Thyroid gland (tissue), 4 donors: ENCODE data around the gene AHRR. TPM values are rescaled to one million over a fixed set of nuclear protein-coding genes. Genes with fewer than 3 reads are reported as not detected.

Source experiments
- DNase-seq, 2 donors: peaks; one replicate each; pipeline ENCODE4 v3.0.0-alpha.2; 2019
- H3K27ac ChIP-seq, 3 donors: fragments of 200-600 bp; sonication (generic); 1 replicate in 2 of 3; 2 replicates in 1 of 3; pipeline ENCODE4 v1.5.1; 2016 to 2019; ENCODE audit warnings: mild to moderate bottlenecking in 1 of 3, moderate library complexity in 1 of 3
- H3K27me3 ChIP-seq: fragments of 200-600 bp; sonication (generic); one replicate; pipeline ENCODE4 v1.5.1; 2019
- H3K36me3 ChIP-seq, 2 donors: fragments of 200-600 bp; sonication (generic); one replicate each; pipeline ENCODE4 v1.5.1; 2016 to 2019
- H3K4me1 ChIP-seq, 2 donors: fragments of 200-600 bp; sonication (generic); one replicate each; pipeline ENCODE4 v1.5.1; 2017 to 2019
- H3K4me3 ChIP-seq, 3 donors: fragments of 200-600 bp; sonication (generic); replicated peaks in 1 of 3; 1 replicate in 2 of 3; 2 replicates in 1 of 3; pipeline ENCODE4 v1.5.1; 2016; ENCODE audit warnings: mild to moderate bottlenecking in 1 of 3
- H3K9me3 ChIP-seq: fragments of 200-600 bp; sonication (generic); one replicate; pipeline ENCODE4 v1.5.1; 2017
- POLR2A ChIP-seq, 2 donors: fragments of 450-650 bp; IDR thresholded peaks; one replicate each; pipeline ENCODE4 v1.6.1; 2017; ENCODE audit warnings: antibody characterized with exemption in 2 of 2, mild to moderate bottlenecking in 2 of 2, moderate library complexity in 1 of 2
- WGBS, 2 donors: methylation state at CpG; one replicate each; pipeline ENCODE4 v1.1.5; 2017; 5-methylcytosine and 5-hydroxymethylcytosine counted together
- intact Hi-C: fragments of 100-400 bp; cut with DNase I; formaldehyde crosslinking; loops from one replicate; pipeline ENCODE4 v1.15.1; 2023
- total RNA-seq, 4 donors: library from RNA; depleted of rRNA; stranded (reverse); fragments of >200 nt; gene quantifications; one replicate each; pipeline ENCODE4 v1.2.3, GENCODE V29; 2016
- TF ChIP-seq, protein P1 (sequence below), 6 experiments: fragments of 200-600 bp in 3 of 6; fragments of 450-650 bp in 3 of 6; sonication (generic) in 3 of 6; IDR thresholded peaks; one replicate each; pipeline ENCODE4 v1.5.1; 2016 to 2019; ENCODE audit warnings: antibody characterized with exemption in 6 of 6, mild to moderate bottlenecking in 2 of 6, inconsistent platforms in 1 of 6, moderate library complexity in 1 of 6

The AHRR gene
- total RNA-seq, 4 donors from 2014 or later, result 0.88 to 2.1 (median 1.3) TPM

DNA sequence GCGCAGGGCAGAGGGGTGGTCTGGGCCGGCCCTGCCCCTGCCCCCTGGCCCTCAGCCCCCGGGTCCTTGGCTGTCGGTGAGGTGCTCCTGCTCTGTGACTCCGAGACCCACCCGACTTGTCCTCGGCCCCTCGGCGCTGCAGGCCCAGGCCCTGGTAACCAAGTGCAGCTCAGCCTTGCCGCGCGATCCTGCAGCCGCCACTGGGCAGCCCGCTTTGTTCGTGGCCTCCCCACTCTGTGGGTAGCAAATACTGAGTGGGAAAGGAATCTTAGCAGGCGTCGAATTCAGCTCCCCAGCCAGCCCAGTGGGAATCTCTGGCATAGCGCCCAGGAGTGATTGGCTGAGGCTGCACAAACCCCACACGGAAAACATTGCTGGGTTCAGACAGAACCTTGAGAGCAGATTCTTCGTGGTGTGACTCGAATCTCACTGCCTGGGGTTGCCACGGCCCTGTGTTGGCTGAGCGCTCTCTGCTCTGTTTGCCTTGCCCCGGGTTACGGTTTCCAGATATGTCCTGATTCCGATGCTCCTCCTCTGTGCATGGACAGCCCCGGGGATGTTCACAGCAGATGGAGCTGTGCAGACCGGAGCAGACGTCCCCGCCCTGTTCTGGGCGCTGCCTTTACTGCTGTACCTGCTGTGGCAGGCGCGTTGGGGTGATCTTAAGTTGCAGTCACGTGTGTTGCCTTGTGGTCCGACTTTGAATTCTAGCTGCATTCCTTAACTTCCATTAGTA is 108.1 kb downstream of the AHRR start:
- Histone ChIP-seq H3K4me1 (no peaks in the 10 kb centered on the region), H3K9me3 (no peaks in the 10 kb centered on the region), H3K36me3 (no peaks in the 10 kb centered on the region), H3K27me3 (no peaks in the 10 kb centered on the region), H3K27ac (no peak overlapping the region), H3K4me3 (no peak overlapping the region)
- intact Hi-C loops, result no loop called here
- DNase-seq, result no peak
- TF ChIP-seq, protein P1, sequence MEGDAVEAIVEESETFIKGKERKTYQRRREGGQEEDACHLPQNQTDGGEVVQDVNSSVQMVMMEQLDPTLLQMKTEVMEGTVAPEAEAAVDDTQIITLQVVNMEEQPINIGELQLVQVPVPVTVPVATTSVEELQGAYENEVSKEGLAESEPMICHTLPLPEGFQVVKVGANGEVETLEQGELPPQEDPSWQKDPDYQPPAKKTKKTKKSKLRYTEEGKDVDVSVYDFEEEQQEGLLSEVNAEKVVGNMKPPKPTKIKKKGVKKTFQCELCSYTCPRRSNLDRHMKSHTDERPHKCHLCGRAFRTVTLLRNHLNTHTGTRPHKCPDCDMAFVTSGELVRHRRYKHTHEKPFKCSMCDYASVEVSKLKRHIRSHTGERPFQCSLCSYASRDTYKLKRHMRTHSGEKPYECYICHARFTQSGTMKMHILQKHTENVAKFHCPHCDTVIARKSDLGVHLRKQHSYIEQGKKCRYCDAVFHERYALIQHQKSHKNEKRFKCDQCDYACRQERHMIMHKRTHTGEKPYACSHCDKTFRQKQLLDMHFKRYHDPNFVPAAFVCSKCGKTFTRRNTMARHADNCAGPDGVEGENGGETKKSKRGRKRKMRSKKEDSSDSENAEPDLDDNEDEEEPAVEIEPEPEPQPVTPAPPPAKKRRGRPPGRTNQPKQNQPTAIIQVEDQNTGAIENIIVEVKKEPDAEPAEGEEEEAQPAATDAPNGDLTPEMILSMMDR (IDR thresholded peaks at IDR 0.05), result no peak
- TF ChIP-seq POLR2A (IDR thresholded peaks at IDR 0.05), result no peak
- WGBS, 2 donors, result 63 to 78% methylated on average over 25 to 27 of the region's 35 CpGs

DNA sequence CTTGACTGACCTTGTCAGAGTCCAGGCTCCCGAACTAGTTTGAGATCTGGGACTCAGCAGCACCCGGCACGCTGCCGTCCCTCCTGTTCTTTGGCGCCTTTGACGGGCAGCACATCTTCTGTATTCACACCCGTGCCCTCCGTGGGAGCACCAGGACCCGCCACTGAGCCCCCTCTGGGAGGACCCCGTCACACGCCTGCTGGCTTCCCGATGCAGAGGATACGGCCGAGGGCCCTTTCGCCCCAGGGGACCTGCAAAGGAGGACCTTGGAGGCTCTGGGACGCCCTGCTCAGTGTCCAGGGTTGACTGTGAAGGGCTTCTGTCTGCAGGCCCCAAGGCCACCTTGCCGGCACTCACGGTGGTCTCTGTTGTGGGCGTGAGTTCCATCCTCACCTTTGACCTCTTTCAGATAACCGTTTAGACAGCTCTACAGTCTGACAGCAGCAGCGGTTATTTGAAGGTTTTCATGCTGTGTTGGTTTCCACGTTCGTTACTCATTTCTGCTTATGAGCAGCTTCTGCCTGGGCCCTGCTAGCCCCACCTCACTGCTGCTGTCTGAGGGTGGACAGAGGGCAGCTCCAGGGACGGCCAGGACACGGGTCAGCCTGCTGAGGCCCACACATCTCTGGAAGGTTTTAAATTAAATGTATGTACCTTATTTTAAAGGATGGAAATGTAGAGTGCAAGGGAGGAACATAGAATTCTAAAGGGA is 108.9 kb downstream of the AHRR start:
- no peaks in the 10 kb centered on the region for H3K27me3 ChIP-seq
- H3K36me3 ChIP-seq, result no peaks in the 10 kb centered on the region
- WGBS, 2 donors, result 86 to 89% methylated on average over 25 of the region's 25 CpGs
- H3K9me3 ChIP-seq, result no peaks in the 10 kb centered on the region
- H3K4me3 ChIP-seq, result no peak overlapping the region
- no peaks in the 10 kb centered on the region for H3K4me1 ChIP-seq
- intact Hi-C loops, result no loop called here
- no peak overlapping the region for H3K27ac ChIP-seq
- TF ChIP-seq POLR2A (IDR thresholded peaks at IDR 0.05), result no peak
- TF ChIP-seq, protein P1 (IDR thresholded peaks at IDR 0.05), result no peak
- no peak for DNase-seq

DNA sequence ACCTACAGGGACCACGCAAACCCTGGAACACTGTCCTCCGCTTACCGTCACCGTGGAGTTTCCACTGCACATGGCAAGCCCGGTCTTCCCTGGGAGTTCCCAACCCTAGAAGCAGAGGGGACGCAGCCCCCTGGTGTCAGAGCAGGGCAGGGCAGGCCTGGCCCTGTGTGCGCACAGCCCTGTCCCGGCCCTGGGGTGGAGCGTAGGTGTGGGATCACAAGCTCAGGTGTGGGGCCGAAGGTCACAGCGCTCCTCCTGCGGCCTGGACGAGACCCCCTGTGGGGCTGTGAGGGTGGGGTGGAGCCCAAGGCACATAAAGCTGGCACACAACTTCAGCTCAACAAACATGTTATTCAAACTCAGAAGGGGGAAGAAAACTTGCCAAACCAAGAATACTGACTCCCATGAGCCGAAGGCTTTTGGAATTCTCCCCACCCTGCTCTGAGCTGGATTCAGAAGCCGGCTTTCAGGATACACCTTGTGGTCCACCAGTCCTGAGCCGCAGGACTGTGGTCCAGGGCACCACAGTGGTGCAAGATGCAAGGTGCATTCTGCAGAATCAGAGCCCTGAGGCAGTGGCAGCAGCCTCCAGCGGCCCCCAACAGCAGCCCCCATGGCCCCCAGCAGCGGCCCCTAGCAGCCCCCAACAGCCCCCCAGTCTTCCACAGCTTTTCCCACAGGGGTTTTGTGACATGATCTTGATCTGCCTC is 109.6 kb downstream of the AHRR start:
- Histone ChIP-seq H3K9me3 (no peaks in the 10 kb centered on the region), H3K27me3 (no peaks in the 10 kb centered on the region), H3K4me3 (no peak overlapping the region), H3K4me1 (no peaks in the 10 kb centered on the region), H3K27ac (no peak overlapping the region), H3K36me3 (no peaks in the 10 kb centered on the region)
- intact Hi-C loops, result no loop called here
- DNase-seq, result peak in 1 of 2 donors; percentile 19
- WGBS, 2 donors, result 41 to 43% methylated on average over 12 to 16 of the region's 18 CpGs
- TF ChIP-seq, protein P1 (IDR thresholded peaks at IDR 0.05), result peak in 2 of 6 experiments; percentile 38 to 40
- no peak for TF ChIP-seq POLR2A (IDR thresholded peaks at IDR 0.05)

DNA sequence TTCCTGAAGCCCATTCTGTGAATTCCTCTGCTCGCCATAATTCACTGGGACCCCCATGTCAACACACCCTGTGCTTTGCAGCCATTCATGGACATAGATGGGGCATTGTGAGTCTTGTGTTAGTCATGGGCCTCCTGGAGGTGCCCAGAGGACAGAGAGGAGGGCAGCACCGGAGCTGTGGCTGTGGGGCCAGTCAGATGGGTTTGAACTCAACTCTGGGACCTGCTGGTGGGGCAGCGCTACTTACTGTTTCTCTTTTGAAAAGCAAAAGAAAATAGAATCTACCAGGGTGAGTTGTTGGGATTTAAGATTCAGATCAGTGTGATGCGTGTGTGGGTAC is 110.2 kb downstream of the AHRR start:
- no peaks in the 10 kb centered on the region for H3K27me3 ChIP-seq
- TF ChIP-seq, protein P1 (IDR thresholded peaks at IDR 0.05), result no peak
- TF ChIP-seq POLR2A (IDR thresholded peaks at IDR 0.05), result no peak
- H3K4me3 ChIP-seq, result no peak overlapping the region
- no peaks in the 10 kb centered on the region for H3K36me3 ChIP-seq
- 74 to 98% methylated on average over 4 of the region's 4 CpGs for WGBS, 2 donors
- H3K9me3 ChIP-seq, result no peaks in the 10 kb centered on the region
- no peak overlapping the region for H3K27ac ChIP-seq
- no peaks in the 10 kb centered on the region for H3K4me1 ChIP-seq
- DNase-seq, result no peak
- intact Hi-C loops, result no loop called here
